NT2/D1 (cell line): ENCODE data around the gene KRT222.

Experiments
- SUZ12 ChIP-seq: IDR thresholded peaks from 2 replicates; pipeline ENCODE4 v1.6.1; 2011; ENCODE audit not compliant: insufficient read length, insufficient read depth; ENCODE audit errors: extremely low read depth
- YY1 ChIP-seq: IDR thresholded peaks from 2 replicates; pipeline ENCODE4 v1.6.1; 2011; ENCODE audit not compliant: insufficient read length, insufficient read depth
- ZNF274 ChIP-seq: IDR thresholded peaks from 2 replicates; pipeline ENCODE4 v1.6.1; 2011; ENCODE audit warnings: mild to moderate bottlenecking, low read depth, low read length

- TF ChIP-seq YY1 (no peak), ZNF274 (no peak), SUZ12 (no peak)
Measured at GRCh38 chr17:40616592-40616991, 48.4 kb downstream of the KRT222 start.
